GM19035 (cell line): Measurements from ENCODE around the gene ALG12.

ENCODE experiments used
- ATAC-seq: cut with Tn5 transposase; IDR thresholded peaks from one replicate; pipeline ENCODE4 v1.9.1; 2021; ENCODE audit not compliant: unreplicated experiment

Gene ALG12

GRCh38 chr22:49958366-49958921 lies 40.2 kb upstream of the ALG12 start:
- ATAC-seq = no peak

- no peak for ATAC-seq
Measured at GRCh38 chr22:49957826-49958365, 39.7 kb upstream of the ALG12 start.

- no peak for ATAC-seq
Measured at GRCh38 chr22:49956914-49957825, 38.9 kb upstream of the ALG12 start.

GRCh38 chr22:49956418-49956770 lies 38.2 kb upstream of the ALG12 start:
- ATAC-seq = no peak

- no peak for ATAC-seq
Measured at GRCh38 chr22:49955581-49956417, 37.6 kb upstream of the ALG12 start.

GRCh38 chr22:49954991-49955580 lies 36.8 kb upstream of the ALG12 start:
- no peak for ATAC-seq

GRCh38 chr22:49954354-49954753 lies 36.1 kb upstream of the ALG12 start:
- no peak for ATAC-seq

GRCh38 chr22:49953680-49954344 lies 35.6 kb upstream of the ALG12 start:
- no peak for ATAC-seq

GRCh38 chr22:49953027-49953679 lies 34.9 kb upstream of the ALG12 start:
- no peak for ATAC-seq

GRCh38 chr22:49951986-49952896 lies 34.0 kb upstream of the ALG12 start:
- no peak for ATAC-seq

GRCh38 chr22:49951678-49951985 lies 33.4 kb upstream of the ALG12 start:
- ATAC-seq = no peak

GRCh38 chr22:49951000-49951677 lies 32.9 kb upstream of the ALG12 start:
- no peak for ATAC-seq

GRCh38 chr22:49950396-49950994 lies 32.3 kb upstream of the ALG12 start:
- ATAC-seq = no peak

- ATAC-seq = no peak
Measured at GRCh38 chr22:49949914-49950292, 31.7 kb upstream of the ALG12 start.

GRCh38 chr22:49948958-49949913 lies 31.0 kb upstream of the ALG12 start:
- no peak for ATAC-seq

- ATAC-seq = no peak
Measured at GRCh38 chr22:49948116-49948957, 30.1 kb upstream of the ALG12 start.
